ENCODE data around the gene TNIP1. TPM values are rescaled to one million over a fixed set of nuclear protein-coding genes. Genes with fewer than 3 reads are reported as not detected.

Gene TNIP1
- total RNA-seq, 4 donors from 2014 or later, result 91.4 to 136 (median 114) TPM

DNA sequence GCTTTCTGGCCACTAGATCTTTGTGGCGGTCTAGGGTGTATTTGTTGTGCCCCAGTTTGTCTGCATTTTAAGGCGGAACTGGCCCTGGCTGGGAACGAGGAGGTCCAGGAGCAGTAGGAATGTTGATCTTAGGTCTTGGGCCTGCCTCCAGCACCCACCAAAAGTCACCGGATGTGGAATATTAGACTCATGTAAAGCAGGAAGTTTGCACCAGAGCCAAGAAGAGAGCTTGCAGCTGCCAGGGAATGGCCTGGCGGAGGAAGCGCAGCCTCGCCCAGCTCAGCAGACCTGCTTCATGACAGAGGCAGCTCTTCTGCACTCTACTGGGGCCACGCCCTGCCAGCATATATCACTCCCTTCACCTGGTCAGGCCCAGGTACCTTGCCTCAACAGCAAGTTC is 57.2 kb downstream of the TNIP1 start:
- H3K27ac ChIP-seq (replicated peaks in 1 of 4), result peak overlapping the region; percentile 85 to 86 (median 85)
- no peaks in the 10 kb centered on the region for H3K27me3 ChIP-seq
- H3K9me3 ChIP-seq, result no peaks in the 10 kb centered on the region
- WGBS, result 32% methylated on average over 8 of the region's 8 CpGs
- peak overlapping the region; percentile 72 to 87 (median 80) for H3K4me3 ChIP-seq
- intact Hi-C loops (cut with DNase I), result no loop called here
- DNase-seq (ENCODE audit: extremely low spot score), result no peak
- H3K36me3 ChIP-seq, result peaks cover 28 to 63% (median 42%) of the 10 kb centered on the region in 4 donors
- H3K4me1 ChIP-seq, result peaks cover 72 to 89% (median 88%) of the 10 kb centered on the region in 4 donors
- TF ChIP-seq, protein P1, sequence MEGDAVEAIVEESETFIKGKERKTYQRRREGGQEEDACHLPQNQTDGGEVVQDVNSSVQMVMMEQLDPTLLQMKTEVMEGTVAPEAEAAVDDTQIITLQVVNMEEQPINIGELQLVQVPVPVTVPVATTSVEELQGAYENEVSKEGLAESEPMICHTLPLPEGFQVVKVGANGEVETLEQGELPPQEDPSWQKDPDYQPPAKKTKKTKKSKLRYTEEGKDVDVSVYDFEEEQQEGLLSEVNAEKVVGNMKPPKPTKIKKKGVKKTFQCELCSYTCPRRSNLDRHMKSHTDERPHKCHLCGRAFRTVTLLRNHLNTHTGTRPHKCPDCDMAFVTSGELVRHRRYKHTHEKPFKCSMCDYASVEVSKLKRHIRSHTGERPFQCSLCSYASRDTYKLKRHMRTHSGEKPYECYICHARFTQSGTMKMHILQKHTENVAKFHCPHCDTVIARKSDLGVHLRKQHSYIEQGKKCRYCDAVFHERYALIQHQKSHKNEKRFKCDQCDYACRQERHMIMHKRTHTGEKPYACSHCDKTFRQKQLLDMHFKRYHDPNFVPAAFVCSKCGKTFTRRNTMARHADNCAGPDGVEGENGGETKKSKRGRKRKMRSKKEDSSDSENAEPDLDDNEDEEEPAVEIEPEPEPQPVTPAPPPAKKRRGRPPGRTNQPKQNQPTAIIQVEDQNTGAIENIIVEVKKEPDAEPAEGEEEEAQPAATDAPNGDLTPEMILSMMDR (IDR thresholded peaks at IDR 0.05), result no peak
- TF ChIP-seq POLR2AphosphoS5 (IDR thresholded peaks at IDR 0.05), result peak; percentile 61 to 64

DNA sequence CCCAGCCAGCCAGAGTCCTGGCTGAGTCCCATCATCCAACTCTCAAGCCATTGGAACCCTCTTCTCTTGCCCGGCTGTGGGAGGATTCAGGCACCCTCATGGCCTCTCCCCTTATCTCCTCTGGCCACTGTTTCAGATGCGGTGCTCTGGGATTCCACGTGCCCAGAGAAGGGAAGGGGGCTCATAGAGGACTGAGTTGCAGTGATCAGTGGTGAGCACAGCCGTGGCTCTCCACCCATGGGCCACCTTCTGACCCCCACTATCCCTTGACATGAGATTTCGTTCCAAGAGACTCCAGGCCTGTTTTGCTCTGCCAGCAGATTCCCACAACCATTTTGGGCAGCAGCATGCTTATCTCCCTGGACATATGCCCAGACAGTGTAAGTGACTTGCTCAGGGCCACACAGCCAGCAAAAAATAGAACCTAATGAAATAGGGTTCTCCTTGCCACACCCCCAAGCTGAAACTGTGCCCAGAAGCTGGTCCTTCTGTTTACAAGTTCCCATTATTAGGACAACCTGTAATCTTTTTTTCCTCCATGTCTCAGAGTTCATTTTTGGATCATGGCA is 57.7 kb downstream of the TNIP1 start:
- WGBS, result 79% methylated on average over 4 of the region's 5 CpGs
- Histone ChIP-seq H3K27ac (replicated peaks in 1 of 4) (peak overlapping the region; percentile 85 to 86 (median 85)), H3K4me1 (peaks cover 72 to 88% (median 85%) of the 10 kb centered on the region in 4 donors), H3K36me3 (peaks cover 28 to 58% (median 36%) of the 10 kb centered on the region in 4 donors), H3K27me3 (no peaks in the 10 kb centered on the region), H3K4me3 (peak overlapping the region; percentile 72 to 87 (median 80)), H3K9me3 (no peaks in the 10 kb centered on the region)
- intact Hi-C loops (cut with DNase I), result no loop called here
- TF ChIP-seq POLR2AphosphoS5 (IDR thresholded peaks at IDR 0.05) (no peak), POLR2A (IDR thresholded peaks at IDR 0.05; ENCODE audit: low read depth) (no peak), EP300 (IDR thresholded peaks at IDR 0.05) (no peak)
- TF ChIP-seq, protein P1 (IDR thresholded peaks at IDR 0.05), result no peak
- no peak for DNase-seq (ENCODE audit: extremely low spot score)

DNA sequence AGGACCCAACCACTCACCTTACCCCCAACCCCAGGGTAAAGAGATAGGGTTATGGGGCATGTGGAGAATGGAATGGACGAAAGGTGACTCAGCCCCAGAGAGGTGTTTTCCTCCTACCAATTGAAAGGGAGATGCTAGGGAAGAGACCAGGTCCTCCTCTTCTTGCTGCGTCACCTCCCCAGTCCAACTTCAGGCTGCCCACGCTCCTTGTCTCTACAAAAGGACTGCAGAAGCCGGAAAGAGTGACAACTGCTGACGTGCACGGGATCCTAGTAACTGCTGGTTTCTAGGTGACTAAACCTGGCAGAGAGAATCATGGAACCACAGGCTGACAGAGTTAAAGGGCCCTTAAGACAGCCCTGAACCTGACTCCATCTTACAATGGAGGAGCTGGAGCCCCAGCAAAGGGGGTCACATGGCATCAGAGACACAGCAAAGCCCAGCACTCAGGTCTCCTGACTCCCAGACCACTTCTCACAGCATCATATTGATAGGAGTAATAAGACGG is 58.3 kb downstream of the TNIP1 start:
- no peaks in the 10 kb centered on the region for H3K9me3 ChIP-seq
- H3K27me3 ChIP-seq, result no peaks in the 10 kb centered on the region
- TF ChIP-seq EP300 (IDR thresholded peaks at IDR 0.05) (no peak), POLR2A (IDR thresholded peaks at IDR 0.05; ENCODE audit: low read depth) (peak; percentile 25), POLR2AphosphoS5 (IDR thresholded peaks at IDR 0.05) (peak; percentile 5 to 23)
- TF ChIP-seq, protein P1 (IDR thresholded peaks at IDR 0.05), result no peak
- DNase-seq (ENCODE audit: extremely low spot score), result no peak
- 61% methylated on average over 7 of the region's 7 CpGs for WGBS
- peaks cover 68 to 83% (median 79%) of the 10 kb centered on the region in 4 donors for H3K4me1 ChIP-seq
- intact Hi-C loops (cut with DNase I), result no loop called here
- H3K36me3 ChIP-seq, result peaks cover 22 to 52% (median 31%) of the 10 kb centered on the region in 4 donors
- H3K4me3 ChIP-seq, result peak overlapping the region; percentile 72 to 87 (median 80)
- H3K27ac ChIP-seq (replicated peaks in 1 of 4), result peak overlapping the region; percentile 85 to 86 (median 85)

DNA sequence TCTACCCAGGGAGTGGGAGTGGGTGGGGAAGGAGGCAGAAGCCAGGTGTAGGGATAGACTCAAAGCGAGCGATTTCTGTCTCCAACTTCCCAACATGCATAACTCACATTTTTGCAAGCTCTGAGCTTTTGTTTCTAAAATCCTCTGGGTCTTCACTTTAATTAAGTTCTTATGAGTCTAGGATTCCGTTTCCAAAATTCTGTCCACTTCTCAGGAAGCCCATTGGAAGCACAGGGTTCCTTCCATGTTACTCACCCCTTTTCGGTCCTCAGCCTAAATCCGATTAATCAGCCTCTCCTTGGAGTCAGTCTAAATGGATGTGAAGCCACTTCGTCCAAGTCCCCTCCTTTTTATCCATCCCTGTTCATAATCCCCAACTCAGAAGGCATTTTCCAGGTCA is 59.1 kb downstream of the TNIP1 start:
- Histone ChIP-seq H3K36me3 (peaks cover 14 to 44% (median 23%) of the 10 kb centered on the region in 4 donors), H3K9me3 (no peaks in the 10 kb centered on the region), H3K27me3 (no peaks in the 10 kb centered on the region), H3K4me1 (peaks cover 60 to 78% (median 76%) of the 10 kb centered on the region in 4 donors), H3K27ac (replicated peaks in 1 of 4) (peak overlapping the region; percentile 85 to 86 (median 85)), H3K4me3 (peak overlapping the region; percentile 72 to 87 (median 80))
- no peak for DNase-seq (ENCODE audit: extremely low spot score)
- TF ChIP-seq POLR2AphosphoS5 (IDR thresholded peaks at IDR 0.05) (no peak), POLR2A (IDR thresholded peaks at IDR 0.05; ENCODE audit: low read depth) (no peak)
- intact Hi-C loops (cut with DNase I), result no loop called here
- WGBS, result 87% methylated on average over 6 of the region's 6 CpGs

DNA sequence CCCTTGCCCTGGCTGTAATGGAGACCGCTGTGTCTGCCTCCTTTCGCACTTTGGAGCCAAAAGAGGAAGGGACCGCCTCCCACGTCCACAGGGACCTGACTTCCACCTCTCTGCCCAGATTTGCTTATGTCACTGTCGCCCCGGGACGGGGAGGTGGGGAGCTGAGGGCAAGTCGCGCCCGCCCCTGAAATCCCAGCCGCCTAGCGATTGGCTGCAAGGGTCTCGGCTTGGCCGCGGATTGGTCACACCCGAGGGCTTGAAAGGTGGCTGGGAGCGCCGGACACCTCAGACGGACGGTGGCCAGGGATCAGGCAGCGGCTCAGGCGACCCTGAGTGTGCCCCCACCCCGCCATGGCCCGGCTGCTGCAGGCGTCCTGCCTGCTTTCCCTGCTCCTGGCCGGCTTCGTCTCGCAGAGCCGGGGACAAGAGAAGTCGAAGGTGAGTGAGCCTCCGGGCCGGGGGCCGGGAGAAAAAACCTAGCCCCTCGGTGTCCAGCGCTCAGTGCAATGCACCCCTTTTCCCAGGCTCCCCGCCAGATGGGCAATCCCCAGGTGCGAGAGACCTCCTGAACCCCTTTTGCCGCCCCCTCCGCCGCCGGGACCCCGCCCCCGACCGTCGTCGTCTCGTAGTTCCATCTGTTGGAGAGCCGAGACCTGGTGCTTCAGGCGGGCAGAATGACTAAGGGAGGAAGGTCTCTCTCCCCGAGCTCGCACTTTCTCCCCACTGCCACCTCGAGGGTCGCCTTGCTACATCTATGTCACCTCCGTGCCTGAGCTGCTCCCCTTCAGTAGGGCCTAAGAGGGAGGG is 60.3 kb downstream of the TNIP1 start, which contains the start of gene GPX3:
GPX3 (plus strand) TSS at position 288 of the 807 bp plus-strand sequence; CDS start at position 352, 64 bp downstream.
- intact Hi-C loops (cut with DNase I), result no loop called here
- Histone ChIP-seq H3K27me3 (no peaks in the 10 kb centered on the region), H3K9me3 (no peaks in the 10 kb centered on the region), H3K4me1 (peaks cover 55 to 78% (median 76%) of the 10 kb centered on the region in 4 donors), H3K27ac (replicated peaks in 1 of 4) (peak within 1 kb of the TSS; percentile 85 to 86 (median 85)), H3K36me3 (peaks cover 3 to 32% (median 11%) of the 10 kb centered on the region in 4 donors), H3K4me3 (peak within 1 kb of the TSS; percentile 72 to 87 (median 80))
- 4% methylated on average over 26 of the region's 54 CpGs for whole genome bisulfite sequencing
- TF ChIP-seq, protein P1 (IDR thresholded peaks at IDR 0.05), result no peak
- TF ChIP-seq POLR2AphosphoS5 (IDR thresholded peaks at IDR 0.05) (peak; percentile 93 to 97), POLR2A (IDR thresholded peaks at IDR 0.05; ENCODE audit: low read depth) (peak; percentile 95)
- peak; percentile 98 for DNase-seq (ENCODE audit: extremely low spot score)

Measured in esophagus muscularis mucosa (tissue), 4 donors.